Liver (tissue), 2 donors: ENCODE data around the gene OR52E5.

Experiments
- CTCF ChIP-seq: fragments of 150-350 bp; IDR thresholded peaks from 2 replicates; pipeline ENCODE4 v1.5.1; 2017; ENCODE audit warnings: improper control_type of control experiment, low read depth, low read length; ENCODE audit not compliant: missing input control
- REST ChIP-seq: IDR thresholded peaks from 2 replicates; pipeline ENCODE4 v1.6.1; 2016; ENCODE audit warnings: antibody characterized with exemption, mild to moderate bottlenecking
- donor health status: healthy.

- TF ChIP-seq CTCF (no peak), REST (no peak)
Observed at GRCh38 chr11:5940748-5941147, 47.7 kb downstream of the OR52E5 start.
